ENCODE data around the gene POLR2E.
"Not testable (repeated sequence)": the region's sequence is repeated elsewhere in the genome, so short reads cannot be mapped to it uniquely, and the experiment has no call there.

DNA sequence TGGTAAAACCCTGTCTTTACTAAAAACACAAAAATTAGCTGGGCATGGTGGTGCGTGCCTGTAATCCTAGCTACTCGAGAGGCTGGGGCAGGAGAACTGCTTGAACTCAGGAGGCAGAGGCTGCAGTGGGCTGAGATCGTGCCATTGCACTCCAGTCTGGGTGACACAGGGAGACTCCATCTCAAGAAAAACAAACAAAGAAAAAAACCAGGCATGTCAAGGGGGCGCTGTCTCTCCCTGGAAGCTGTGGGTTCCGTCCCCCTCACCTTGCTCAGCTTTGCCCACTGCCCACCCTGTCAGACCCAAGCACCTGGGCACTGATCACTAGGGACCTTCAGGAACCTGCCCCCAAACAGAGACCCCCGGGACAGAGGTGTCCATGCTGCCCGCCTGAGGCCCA lies 33.9 kb upstream of the POLR2E start:
- TF ChIP-seq, protein P1, sequence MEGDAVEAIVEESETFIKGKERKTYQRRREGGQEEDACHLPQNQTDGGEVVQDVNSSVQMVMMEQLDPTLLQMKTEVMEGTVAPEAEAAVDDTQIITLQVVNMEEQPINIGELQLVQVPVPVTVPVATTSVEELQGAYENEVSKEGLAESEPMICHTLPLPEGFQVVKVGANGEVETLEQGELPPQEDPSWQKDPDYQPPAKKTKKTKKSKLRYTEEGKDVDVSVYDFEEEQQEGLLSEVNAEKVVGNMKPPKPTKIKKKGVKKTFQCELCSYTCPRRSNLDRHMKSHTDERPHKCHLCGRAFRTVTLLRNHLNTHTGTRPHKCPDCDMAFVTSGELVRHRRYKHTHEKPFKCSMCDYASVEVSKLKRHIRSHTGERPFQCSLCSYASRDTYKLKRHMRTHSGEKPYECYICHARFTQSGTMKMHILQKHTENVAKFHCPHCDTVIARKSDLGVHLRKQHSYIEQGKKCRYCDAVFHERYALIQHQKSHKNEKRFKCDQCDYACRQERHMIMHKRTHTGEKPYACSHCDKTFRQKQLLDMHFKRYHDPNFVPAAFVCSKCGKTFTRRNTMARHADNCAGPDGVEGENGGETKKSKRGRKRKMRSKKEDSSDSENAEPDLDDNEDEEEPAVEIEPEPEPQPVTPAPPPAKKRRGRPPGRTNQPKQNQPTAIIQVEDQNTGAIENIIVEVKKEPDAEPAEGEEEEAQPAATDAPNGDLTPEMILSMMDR (optimal IDR thresholded peaks at IDR 0.05 in 1 of 3, IDR thresholded peaks at IDR 0.05 in 1 of 3, conservative IDR thresholded peaks at IDR 0.05 in 1 of 3; ENCODE audit: extremely low read depth in 1 of 3, insufficient read depth in 2 of 3, low read length in 3 of 3) = not testable (repeated sequence)
- TF ChIP-seq EZH2 (IDR thresholded peaks at IDR 0.05; ENCODE audit: low read length) = not testable (repeated sequence)
